HFFc6 (cell line): ENCODE data around the gene HMGCR. TPM values are rescaled to one million over a fixed set of nuclear protein-coding genes. Genes with fewer than 3 reads are reported as not detected.

ENCODE experiments used
- DNase-seq: peaks from one replicate; pipeline ENCODE4 v3.0.0-alpha.2; 2018
- H3K27ac Mint-ChIP-seq: 2 replicates; pipeline ENCODE4 v1.8.0; 2020; ENCODE audit warnings: mild to moderate bottlenecking, mixed read lengths
- H3K27me3 Mint-ChIP-seq: 2 replicates; pipeline ENCODE4 v1.8.0; 2021; ENCODE audit warnings: mild to moderate bottlenecking, moderate library complexity, mixed read lengths; ENCODE audit not compliant: insufficient read depth
- H3K36me3 Mint-ChIP-seq: 2 replicates; pipeline ENCODE4 v1.8.0; 2021; ENCODE audit warnings: low read depth, mixed read lengths
- H3K4me1 Mint-ChIP-seq: 2 replicates; pipeline ENCODE4 v1.8.0; 2020; ENCODE audit warnings: low read depth, mixed read lengths
- H3K4me3 Mint-ChIP-seq: 2 replicates; pipeline ENCODE4 v1.8.0; 2020; ENCODE audit warnings: mild to moderate bottlenecking, moderate library complexity, mixed read lengths
- H3K9me3 Mint-ChIP-seq: 2 replicates; pipeline ENCODE4 v1.8.0; 2020; ENCODE audit warnings: mild to moderate bottlenecking, mixed read lengths
- total RNA-seq, 6 experiments: library from RNA; stranded (reverse); fragmentation: NEBNext Ultra II Directional; extraction: Animal tissue kit (Norgen Biotek cat#: 25700); gene quantifications; 2 replicates in 1 of 6; 3 replicates in 5 of 6; pipeline ENCODE4 v1.2.3, GENCODE V29; 2021
- TF ChIP-seq, protein P1 (sequence below): fragments of 200-600 bp; sonication (generic); IDR thresholded peaks from 2 replicates; pipeline ENCODE4 v1.5.0; 2021; ENCODE audit warnings: antibody characterized with exemption, mild to moderate bottlenecking

The HMGCR gene
- total RNA-seq, 6 experiments from 2014 or later = 22.6 to 26.4 (median 24.4) TPM

DNA sequence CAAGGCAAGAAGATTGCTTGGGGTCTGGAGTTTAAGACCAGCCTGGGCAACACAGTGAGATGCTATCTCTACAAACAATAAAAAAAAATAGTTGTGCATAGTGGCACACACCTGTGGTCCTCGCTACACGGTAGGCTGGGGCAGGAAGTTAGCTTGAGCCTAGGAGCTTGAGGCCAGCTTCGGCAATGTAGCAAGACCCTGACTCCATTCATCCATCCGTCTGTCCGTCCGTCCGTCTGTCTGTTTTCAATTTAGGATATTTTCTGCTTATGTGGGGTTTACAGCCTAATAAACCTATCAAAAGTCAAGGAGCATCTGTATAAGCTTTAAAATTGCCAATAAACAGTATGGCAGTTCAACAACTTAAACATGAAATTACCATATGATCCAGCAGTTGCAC lies 19.7 kb downstream of the HMGCR start:
- Mint-ChIP-seq H3K27me3 (no peaks in the 10 kb centered on the region), H3K36me3 (peaks cover 34% of the 10 kb centered on the region), H3K9me3 (no peaks in the 10 kb centered on the region), H3K27ac (no peak overlapping the region), H3K4me3 (no peak overlapping the region), H3K4me1 (peaks cover 5% of the 10 kb centered on the region; the same call in 1 of the 2 replicates)
- TF ChIP-seq, protein P1, sequence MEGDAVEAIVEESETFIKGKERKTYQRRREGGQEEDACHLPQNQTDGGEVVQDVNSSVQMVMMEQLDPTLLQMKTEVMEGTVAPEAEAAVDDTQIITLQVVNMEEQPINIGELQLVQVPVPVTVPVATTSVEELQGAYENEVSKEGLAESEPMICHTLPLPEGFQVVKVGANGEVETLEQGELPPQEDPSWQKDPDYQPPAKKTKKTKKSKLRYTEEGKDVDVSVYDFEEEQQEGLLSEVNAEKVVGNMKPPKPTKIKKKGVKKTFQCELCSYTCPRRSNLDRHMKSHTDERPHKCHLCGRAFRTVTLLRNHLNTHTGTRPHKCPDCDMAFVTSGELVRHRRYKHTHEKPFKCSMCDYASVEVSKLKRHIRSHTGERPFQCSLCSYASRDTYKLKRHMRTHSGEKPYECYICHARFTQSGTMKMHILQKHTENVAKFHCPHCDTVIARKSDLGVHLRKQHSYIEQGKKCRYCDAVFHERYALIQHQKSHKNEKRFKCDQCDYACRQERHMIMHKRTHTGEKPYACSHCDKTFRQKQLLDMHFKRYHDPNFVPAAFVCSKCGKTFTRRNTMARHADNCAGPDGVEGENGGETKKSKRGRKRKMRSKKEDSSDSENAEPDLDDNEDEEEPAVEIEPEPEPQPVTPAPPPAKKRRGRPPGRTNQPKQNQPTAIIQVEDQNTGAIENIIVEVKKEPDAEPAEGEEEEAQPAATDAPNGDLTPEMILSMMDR = no peak
- DNase-seq = no peak

DNA sequence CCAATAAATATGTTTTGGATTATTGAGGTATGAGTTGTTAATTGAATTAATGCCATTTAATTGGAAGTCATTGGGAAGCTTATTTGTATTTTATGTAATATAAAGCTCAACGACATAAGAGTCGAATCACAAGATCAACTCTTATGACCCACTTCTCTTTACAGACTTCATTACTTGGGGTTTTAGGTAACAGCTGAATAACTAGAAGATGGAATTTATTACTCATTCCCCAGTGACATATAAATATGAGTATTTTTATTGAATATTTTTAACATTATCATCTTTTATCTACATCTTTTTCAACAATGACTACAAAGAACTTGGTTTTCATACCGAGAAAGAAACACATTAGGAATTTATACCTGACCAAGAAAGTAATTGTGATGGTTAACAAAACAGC lies 21.1 kb downstream of the HMGCR start:
- TF ChIP-seq, protein P1 = no peak
- Mint-ChIP-seq H3K36me3 (peaks cover 35% of the 10 kb centered on the region), H3K27me3 (no peaks in the 10 kb centered on the region), H3K4me1 (peaks cover 5% of the 10 kb centered on the region; the same call in 1 of the 2 replicates), H3K4me3 (no peak overlapping the region), H3K9me3 (no peaks in the 10 kb centered on the region), H3K27ac (no peak overlapping the region)
- no peak for DNase-seq

DNA sequence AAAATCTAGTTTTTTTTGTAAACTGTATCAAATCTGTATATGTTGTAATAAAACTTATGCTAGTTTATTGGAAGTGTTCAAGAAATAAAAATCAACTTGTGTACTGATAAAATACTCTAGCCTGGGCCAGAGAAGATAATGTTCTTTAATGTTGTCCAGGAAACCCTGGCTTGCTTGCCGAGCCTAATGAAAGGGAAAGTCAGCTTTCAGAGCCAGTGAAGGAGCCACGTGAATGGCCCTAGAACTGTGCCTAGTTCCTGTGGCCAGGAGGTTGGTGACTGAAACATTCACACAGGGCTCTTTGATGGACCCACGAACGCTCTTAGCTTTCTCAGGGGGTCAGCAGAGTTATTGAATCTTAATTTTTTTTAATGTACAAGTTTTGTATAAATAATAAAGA lies 24.3 kb downstream of the HMGCR start:
- H3K27me3 Mint-ChIP-seq = no peaks in the 10 kb centered on the region; the same call in none of the 2 replicates
- H3K4me3 Mint-ChIP-seq = no peak overlapping the region
- no peaks in the 10 kb centered on the region for H3K9me3 Mint-ChIP-seq
- no peak overlapping the region for H3K27ac Mint-ChIP-seq
- no peak for DNase-seq
- H3K36me3 Mint-ChIP-seq = peaks cover 36% of the 10 kb centered on the region
- H3K4me1 Mint-ChIP-seq = peaks cover 13% of the 10 kb centered on the region; the same call in 1 of the 2 replicates
- TF ChIP-seq, protein P1 = no peak

DNA sequence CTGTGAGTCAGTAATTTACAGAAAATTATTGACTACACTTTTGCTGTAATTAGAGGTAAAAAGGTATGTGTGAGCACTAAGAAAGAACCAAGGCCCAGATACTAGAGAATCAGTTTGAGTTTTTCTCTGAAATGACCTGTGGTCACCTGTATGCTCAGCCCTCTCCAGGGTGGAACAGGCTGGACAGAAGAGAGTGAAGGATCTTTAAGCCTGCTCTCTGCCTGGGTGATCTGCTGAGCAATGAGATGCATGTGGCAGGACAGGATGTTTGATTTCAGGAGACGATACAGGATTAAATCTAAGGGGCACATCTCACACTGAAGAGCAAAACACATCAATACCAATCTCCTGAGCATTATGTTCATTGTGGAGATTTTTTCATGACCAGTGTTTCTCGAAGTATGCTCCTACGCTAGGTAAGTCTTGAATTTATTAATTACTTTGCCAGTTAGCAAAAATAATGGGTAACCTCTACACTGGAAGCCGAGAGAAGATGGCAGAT lies 25.5 kb downstream of the HMGCR start:
- no peak overlapping the region for H3K27ac Mint-ChIP-seq
- no peak overlapping the region for H3K4me3 Mint-ChIP-seq
- H3K9me3 Mint-ChIP-seq = no peaks in the 10 kb centered on the region
- DNase-seq = no peak
- TF ChIP-seq, protein P1 = no peak
- peaks cover 19% of the 10 kb centered on the region for H3K4me1 Mint-ChIP-seq
- H3K27me3 Mint-ChIP-seq = no peaks in the 10 kb centered on the region; the same call in none of the 2 replicates
- H3K36me3 Mint-ChIP-seq = peaks cover 26% of the 10 kb centered on the region

DNA sequence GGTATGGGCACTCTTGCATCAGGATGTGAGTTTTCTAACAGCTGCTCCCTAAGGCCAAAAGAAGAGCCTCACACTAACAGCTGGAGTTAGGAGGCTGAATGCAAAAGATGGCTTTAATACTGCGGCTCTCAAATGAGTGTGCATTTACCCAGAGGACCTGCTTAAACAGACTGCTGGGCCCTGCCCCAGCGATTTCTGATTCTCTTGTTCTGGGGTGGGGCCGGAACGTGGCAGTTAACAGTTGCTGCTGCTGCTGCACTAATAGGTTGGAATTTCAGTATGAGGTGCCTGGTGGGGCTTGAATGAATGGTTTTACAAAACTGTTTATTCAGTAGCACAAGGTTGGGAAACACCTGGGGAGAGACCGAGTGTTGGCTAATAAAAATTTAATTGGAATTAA lies 26.1 kb downstream of the HMGCR start:
- no peaks in the 10 kb centered on the region for H3K9me3 Mint-ChIP-seq
- peaks cover 22% of the 10 kb centered on the region for H3K4me1 Mint-ChIP-seq
- no peak overlapping the region for H3K27ac Mint-ChIP-seq
- H3K36me3 Mint-ChIP-seq = peaks cover 24% of the 10 kb centered on the region
- no peak overlapping the region for H3K4me3 Mint-ChIP-seq
- DNase-seq = no peak
- TF ChIP-seq, protein P1 = no peak
- H3K27me3 Mint-ChIP-seq = no peaks in the 10 kb centered on the region; the same call in none of the 2 replicates
